NCI-H1417 treated with DMSO at 0.1 percent for 48 hours (cell line): Measurements from ENCODE around the gene INHBA.

Experiments
- DNase-seq: peaks from one replicate; lab custom pipeline; 2025; lab: John Stamatoyannopoulos, UW

Gene INHBA

DNA sequence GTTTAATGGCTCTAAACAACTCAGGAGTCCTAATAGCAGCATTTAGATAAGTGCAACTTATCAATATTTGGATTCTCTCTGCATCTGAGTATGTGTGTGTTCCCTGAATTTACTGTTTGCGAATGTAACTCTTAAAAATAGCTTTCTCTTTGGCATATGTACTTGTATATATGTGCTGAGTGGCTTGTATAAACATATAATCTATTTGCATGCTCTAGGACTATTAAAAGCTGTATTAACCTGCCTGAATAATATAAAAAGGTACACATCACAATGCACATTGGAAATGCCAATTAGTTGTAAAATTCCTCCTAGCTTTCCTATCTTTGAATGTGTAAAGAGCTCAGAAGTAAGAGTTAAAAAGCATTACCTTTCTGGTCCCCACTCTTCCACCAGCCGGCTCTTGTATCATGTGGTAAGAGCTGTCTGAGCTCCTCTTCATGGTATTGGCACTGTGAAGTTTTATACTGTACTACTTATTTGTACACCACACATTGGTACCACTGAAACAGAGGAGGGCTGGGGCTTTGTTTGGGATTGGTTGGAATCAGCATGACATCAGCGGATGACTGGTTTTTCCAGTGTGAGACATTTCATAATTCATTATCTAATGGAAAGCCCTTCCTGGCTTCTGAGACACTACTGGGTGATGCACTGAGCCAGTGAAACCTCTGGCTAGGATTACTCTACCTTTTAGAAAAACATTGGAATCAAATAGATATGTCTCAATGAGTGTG, at the start of gene INHBA:
Gene INHBA (minus strand): TSS at position 456 of the 737 bp plus-strand sequence. CDS start 2,716 bp downstream, outside the sequence.
- no peak for DNase-seq

DNA sequence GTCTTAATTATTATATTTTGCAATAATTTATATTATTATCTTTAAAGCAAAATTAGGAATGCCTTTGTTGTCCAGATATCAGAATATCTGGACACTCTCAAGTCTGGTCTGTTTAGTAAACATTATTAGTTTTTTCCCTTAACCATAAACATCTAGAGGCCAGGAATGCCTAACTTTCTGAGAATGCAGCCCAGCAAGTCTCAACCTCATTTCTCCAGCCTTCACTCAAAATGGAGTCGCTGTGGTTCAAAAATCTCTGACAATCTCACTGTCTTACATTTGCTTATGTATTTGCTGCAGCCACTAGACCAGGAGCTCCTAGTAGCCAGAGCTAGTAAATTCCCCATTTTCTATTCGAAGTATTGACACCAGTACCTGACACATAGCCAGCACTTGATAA, 49.7 kb upstream of the INHBA start:
- no peak for DNase-seq

DNA sequence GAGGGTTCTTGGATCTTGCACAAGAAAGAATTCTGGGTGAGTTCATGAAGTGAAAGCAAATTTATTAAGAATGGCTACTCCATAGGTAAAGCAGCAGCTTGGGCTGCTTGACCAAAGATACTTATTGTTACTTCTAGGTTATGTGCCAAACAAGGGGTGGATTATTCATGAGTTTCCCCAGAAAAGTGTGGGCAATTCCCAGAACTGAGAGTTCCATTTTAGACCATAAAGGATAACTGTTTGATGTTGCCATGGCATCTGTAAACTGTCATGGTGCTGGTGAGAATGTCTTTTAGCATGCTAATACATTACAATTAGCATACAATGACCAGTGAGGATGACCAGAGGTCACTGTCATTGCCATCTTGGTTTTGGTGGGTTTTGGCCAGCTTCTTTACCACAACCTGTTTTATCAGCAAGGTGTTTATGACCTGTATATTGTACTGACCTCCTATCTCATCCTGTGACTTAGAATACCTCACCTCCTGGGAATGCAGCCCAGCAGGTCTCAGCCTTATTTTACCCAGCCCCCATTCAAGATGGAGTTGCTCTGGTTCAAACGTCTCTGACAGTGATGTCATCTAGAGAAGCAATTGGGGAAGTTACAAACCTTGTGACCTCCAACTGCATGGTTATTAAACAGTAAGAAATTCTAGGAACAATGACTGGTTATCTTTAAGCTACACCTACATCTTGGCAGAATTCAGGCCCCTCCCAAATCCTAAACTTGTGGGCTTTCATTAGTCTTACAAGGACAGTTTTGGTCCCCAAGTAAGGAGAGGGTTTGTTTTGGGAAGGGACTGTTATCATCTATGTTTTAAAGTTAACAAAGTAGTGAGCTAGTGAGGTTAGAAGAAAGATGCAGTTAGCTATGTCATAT, 48.0 kb upstream of the INHBA start:
- no peak for DNase-seq

- no peak for DNase-seq
Observed at GRCh38 chr7:41747961-41748360, 45.1 kb upstream of the INHBA start.

DNA sequence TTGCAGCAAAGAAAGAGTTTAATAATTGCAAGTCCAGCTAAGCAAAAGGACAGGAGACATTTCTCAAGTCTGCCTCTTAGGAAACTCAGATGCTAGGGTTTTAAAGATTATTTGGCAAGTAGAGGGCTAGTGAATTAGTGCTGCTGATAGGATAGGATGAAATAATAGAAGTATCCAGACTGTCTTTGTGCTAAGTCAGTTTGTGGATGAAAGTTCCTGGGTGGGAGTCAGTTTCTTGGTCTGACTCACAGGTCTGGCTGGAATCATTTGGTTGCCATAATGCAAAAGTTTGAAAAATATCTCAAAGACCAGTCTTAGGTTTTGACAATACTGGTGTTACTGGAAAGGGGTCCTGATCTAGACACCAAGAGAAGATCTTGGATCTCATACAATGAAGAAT, 42.6 kb upstream of the INHBA start:
- no peak for DNase-seq

- DNase-seq: no peak
Observed at GRCh38 chr7:41744161-41744560, 41.3 kb upstream of the INHBA start.

DNA sequence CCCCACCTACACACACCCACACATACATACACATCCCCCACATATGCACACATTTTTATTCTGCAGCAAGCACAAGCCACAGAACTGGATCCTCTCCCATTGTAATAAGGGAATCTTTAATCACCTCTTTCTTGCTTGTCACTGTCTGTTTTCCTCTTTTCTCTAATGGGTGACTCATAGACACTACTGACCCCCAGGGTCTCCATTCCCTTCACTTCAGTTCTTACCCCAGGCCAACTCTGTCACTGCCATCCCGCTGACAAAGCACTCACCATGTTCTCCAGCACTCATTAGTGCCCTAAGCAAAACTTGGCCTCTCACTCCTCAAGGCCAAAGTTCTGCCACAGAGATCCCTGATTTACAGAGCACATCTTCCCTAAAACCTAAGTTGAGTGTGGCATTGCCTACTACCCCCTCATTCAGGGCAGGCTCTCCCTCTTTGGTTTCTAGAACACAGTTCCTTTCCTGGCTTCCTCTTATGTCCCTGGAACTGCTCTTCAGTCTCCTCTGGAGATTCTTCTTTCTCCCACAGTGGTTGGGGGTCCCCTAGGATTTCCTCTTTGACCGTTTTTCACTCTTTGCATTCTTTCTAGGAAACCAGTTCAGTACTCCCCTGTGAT, 39.6 kb upstream of the INHBA start:
- no peak for DNase-seq

DNA sequence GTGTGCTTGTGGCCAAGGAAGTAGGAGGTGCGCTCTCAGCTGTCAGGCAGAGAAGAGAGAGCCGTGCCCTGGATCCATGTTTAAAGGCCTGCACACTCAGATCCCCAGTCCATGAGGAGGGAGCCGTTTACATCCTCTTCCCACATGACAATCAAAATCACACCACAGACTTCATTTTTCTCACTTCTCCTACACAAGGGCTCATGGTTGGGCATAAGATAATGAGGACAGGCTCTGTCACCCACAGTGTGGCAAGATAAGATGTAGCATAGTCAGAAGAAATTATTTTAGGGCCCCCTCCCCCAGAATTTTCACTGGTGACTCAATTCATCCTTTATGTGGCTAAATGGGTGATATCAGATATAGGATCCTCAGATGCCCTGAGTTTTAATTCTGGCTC, 35.9 kb upstream of the INHBA start:
- DNase-seq: no peak

DNA sequence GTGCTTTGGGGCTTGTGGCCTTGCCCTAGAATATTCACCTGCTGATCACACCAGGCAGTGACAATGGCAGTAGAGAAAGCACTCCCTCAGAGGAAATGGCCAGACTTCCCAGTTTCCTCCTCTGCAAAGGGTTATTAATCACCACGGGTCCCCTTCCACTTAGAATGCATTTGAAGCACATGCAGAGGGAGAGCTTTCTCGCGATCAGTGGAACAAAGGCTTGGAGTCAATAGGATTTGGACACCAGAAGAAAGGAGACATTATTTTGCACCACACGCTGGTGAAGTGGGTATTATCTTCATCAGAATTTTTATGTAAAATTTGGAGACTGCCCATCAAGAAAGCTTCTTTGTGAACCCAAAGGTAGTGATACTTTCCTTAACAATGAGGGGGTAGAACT, 35.4 kb upstream of the INHBA start:
- no peak for DNase-seq

GRCh38 chr7:41735206-41735605, 32.3 kb upstream of the INHBA start:
- DNase-seq: no peak

GRCh38 chr7:41732843-41733306, 30.0 kb upstream of the INHBA start:
- DNase-seq: no peak

DNA sequence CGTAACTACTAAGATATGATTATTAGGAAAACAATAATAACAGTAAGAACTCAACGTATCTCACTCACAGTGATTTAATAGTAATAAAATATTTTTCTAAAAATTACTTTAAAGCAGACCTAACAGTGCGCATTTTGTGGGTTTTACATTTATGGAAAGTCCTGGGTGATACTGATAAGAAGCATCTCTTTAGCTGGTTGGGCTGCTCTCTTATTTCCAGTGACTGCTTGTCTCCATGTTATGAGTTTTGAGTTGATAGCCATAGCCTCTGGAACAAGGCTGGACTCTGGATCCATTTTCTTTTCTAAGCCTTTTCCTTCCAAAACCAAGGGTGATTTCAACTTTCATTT, 29.5 kb upstream of the INHBA start:
- DNase-seq: no peak

DNA sequence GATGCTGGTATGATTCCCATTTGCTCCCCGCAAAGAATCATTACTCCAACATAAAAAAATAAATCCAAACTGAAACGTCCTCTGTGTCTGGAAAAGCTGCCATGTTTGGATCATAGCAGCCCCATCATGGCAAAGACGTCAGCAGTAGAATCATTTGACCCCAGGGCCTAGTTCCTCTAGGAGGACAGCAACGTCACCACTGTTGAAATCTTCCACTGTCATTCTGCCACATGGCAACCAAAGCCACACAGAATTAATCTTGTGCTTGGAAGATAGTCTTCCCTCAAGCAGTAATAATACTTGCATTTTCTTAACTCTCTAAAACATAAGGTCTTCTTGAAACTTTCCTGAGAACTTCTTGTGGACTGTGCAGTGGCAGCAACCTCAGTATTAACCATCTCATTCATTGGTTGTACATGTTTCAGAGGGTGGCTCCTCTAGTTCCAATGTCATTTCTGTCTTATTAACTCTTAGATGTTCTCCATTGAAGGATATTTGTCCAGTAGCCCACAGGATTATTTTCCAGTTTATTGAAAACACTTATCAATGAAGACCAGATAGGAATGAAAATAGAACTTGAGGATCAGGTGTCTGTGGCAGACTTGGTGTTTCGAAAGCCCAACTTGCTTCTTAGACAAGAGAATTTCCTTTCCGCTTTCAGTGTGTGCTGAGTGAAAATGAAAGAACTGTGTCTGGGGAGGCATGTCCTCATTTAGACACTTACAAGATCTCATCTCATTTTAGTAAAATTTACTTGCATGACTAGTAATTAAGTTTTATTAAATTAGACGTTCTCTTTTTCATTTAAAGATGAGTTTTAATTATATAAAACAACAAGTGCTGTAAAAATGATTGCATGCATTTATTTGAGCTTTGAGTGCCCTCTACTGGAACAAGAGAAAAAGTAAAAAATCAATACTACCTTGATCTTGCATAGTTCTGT, 28.9 kb upstream of the INHBA start:
- DNase-seq: no peak

DNA sequence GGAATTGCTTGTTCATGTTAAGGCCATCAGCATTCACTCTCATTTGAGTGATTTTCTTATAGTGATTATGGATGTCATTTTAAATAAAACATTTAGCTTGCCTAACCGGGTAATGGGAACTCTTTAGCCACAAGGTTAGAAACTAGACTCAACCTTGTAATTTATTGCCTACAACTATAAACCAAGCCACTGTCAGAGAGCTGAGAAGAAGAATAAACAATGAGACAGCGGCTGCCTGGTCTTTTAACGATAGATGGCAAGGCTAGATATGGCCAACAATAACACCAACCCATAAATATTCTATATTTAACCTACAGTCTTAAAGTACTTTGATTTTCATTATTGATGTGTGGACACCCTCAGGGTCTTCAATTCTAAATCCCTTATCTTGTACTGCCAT, 27.8 kb upstream of the INHBA start:
- no peak for DNase-seq

DNA sequence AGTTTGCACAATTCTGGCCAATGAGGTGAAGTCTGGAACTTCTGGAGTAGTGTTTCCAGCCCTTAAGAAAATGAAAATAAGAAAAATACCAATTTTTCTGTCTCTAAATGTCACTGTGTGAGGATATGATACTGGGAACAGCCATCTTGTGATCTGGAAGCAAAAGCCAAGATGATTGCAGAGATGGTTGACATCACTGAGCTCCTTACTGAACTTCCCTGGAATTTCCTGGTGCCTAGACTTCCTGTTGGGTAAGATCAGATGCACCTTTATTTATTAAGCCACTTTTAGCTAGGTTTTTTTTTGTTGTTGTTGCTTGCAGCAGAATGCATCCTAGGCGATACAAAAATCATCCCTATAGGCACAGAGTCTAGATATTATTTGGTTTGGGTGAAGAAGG, 27.3 kb upstream of the INHBA start:
- DNase-seq: no peak

GRCh38 chr7:41729059-41729458, 26.2 kb upstream of the INHBA start:
- DNase-seq: no peak

DNA sequence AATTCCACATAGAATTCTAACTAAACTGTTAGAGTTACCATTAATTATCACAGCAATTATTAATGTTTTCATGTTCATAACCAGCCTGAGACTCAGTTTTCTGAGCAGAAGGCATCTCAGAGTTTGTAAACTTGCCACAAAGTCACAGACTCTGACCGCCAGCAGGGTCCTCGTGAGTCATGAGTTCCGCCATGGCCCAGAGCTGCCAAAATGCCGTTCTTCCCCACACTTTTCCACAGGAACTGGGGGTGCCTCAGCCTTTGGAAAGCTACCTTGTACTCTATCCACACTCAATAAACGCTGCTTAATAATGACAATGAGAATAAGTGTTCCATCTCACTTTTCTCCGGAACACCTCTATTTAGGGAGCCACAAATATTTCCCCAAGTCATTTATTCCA, 22.1 kb upstream of the INHBA start:
- no peak for DNase-seq

DNA sequence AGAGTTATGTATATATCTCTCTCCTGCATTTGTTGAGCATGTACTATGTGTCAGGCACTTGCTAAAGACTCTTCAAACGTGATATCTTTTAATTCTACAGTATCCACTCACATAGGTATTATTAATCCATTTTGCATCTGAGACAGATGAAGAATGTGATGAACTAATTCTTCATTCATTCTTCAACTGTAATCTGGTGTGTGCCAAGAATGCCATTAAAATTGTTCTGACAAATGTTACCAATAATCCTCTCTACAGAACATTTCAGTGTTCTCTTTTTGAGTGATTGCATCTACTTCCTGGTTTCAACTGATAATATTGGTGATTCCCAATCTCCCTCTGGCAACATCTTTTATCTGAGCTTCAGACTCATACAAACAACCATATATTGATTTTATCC, 18.0 kb upstream of the INHBA start:
- no peak for DNase-seq

GRCh38 chr7:41720046-41720445, 17.2 kb upstream of the INHBA start:
- DNase-seq: no peak

- no peak for DNase-seq
Observed at GRCh38 chr7:41716691-41717090, 13.8 kb upstream of the INHBA start.

- no peak for DNase-seq
Observed at GRCh38 chr7:41715000-41715399, 12.1 kb upstream of the INHBA start.
